Skeletal muscle tissue (tissue), 4 donors: ENCODE results near the gene SLC29A3. TPM values are rescaled to one million over a fixed set of nuclear protein-coding genes. Genes with fewer than 3 reads are reported as not detected.

Source experiments
- H3K27ac ChIP-seq: one replicate; pipeline ENCODE4 v1.7.0; 2013; ENCODE audit warnings: mild to moderate bottlenecking, low read depth, low read length, inconsistent platforms
- H3K27me3 ChIP-seq, 3 donors: one replicate each; pipeline ENCODE4 v1.7.0; 2013; ENCODE audit warnings: low read length in 3 of 3; ENCODE audit not compliant: control insufficient read depth in 3 of 3, insufficient read depth in 3 of 3
- H3K36me3 ChIP-seq, 3 donors: one replicate each; pipeline ENCODE4 v1.7.0; 2013; ENCODE audit warnings: low read length in 3 of 3; ENCODE audit not compliant: control insufficient read depth in 3 of 3, insufficient read depth in 3 of 3
- H3K4me1 ChIP-seq, 3 donors: one replicate each; pipeline ENCODE4 v1.7.0; 2013; ENCODE audit warnings: low read length in 3 of 3, mild to moderate bottlenecking in 3 of 3; ENCODE audit not compliant: control insufficient read depth in 3 of 3, insufficient read depth in 3 of 3
- H3K4me3 ChIP-seq, 3 donors: one replicate each; pipeline ENCODE4 v1.7.0; 2013; ENCODE audit warnings: low read length in 3 of 3
- H3K9ac ChIP-seq, 3 donors: one replicate each; pipeline ENCODE4 v1.7.0; 2013; ENCODE audit warnings: low read length in 3 of 3, mild to moderate bottlenecking in 3 of 3, moderate library complexity in 2 of 3, low read depth in 1 of 3
- H3K9me3 ChIP-seq, 3 donors: one replicate each; pipeline ENCODE4 v1.7.0; 2013; ENCODE audit warnings: low read length in 3 of 3; ENCODE audit not compliant: control insufficient read depth in 3 of 3
- total RNA-seq: library from RNA; depleted of rRNA; stranded (reverse); fragments of >200 nt; gene quantifications from one replicate; pipeline ENCODE4 v1.2.3, GENCODE V29; 2014
- donor health status: Osteomylitis.

SLC29A3 gene
- total RNA-seq, 1 donor from 2014 or later = 1.0 TPM

GRCh38 chr10:71361581-71361980, 42.5 kb downstream of the SLC29A3 start:
- no peaks in the 10 kb centered on the region for H3K9me3 ChIP-seq
- peaks cover 0 to 8% (median 3%) of the 10 kb centered on the region in 3 donors for H3K4me1 ChIP-seq
- no peaks in the 10 kb centered on the region for H3K27me3 ChIP-seq
- H3K4me3 ChIP-seq = no peak overlapping the region
- H3K27ac ChIP-seq = no peak overlapping the region
- peaks cover 2 to 4% (median 3%) of the 10 kb centered on the region in 3 donors for H3K36me3 ChIP-seq
- H3K9ac ChIP-seq = no peak overlapping the region

DNA sequence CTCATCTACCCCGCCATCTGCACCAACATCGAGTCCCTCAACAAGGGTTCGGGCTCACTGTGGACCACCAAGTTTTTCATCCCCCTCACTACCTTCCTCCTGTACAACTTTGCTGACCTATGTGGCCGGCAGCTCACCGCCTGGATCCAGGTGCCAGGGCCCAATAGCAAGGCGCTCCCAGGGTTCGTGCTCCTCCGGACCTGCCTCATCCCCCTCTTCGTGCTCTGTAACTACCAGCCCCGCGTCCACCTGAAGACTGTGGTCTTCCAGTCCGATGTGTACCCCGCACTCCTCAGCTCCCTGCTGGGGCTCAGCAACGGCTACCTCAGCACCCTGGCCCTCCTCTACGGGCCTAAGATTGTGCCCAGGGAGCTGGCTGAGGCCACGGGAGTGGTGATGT, 43.1 kb downstream of the SLC29A3 start:
- Histone ChIP-seq H3K9ac (no peak overlapping the region), H3K4me1 (peaks cover 0 to 9% (median 3%) of the 10 kb centered on the region in 3 donors), H3K27me3 (no peaks in the 10 kb centered on the region), H3K27ac (no peak overlapping the region), H3K9me3 (no peaks in the 10 kb centered on the region), H3K36me3 (peaks cover 2 to 4% (median 3%) of the 10 kb centered on the region in 3 donors), H3K4me3 (no peak overlapping the region)

GRCh38 chr10:71363936-71364335, 44.9 kb downstream of the SLC29A3 start:
- H3K9ac ChIP-seq = no peak overlapping the region
- H3K4me3 ChIP-seq = no peak overlapping the region
- peaks cover 0 to 3% (median 2%) of the 10 kb centered on the region in 3 donors for H3K36me3 ChIP-seq
- H3K9me3 ChIP-seq = no peaks in the 10 kb centered on the region
- H3K27ac ChIP-seq = no peak overlapping the region
- peaks cover 0 to 4% (median 0%) of the 10 kb centered on the region in 3 donors for H3K27me3 ChIP-seq
- H3K4me1 ChIP-seq = peaks cover 0 to 10% (median 0%) of the 10 kb centered on the region in 3 donors

GRCh38 chr10:71365366-71365765, 46.3 kb downstream of the SLC29A3 start:
- H3K27me3 ChIP-seq = peaks cover 0 to 4% (median 0%) of the 10 kb centered on the region in 3 donors

GRCh38 chr10:71366690-71367089, 47.6 kb downstream of the SLC29A3 start:
- H3K27ac ChIP-seq = no peak overlapping the region
- H3K4me3 ChIP-seq = no peak overlapping the region
- H3K36me3 ChIP-seq = peaks cover 0 to 3% (median 2%) of the 10 kb centered on the region in 3 donors
- H3K4me1 ChIP-seq = peaks cover 0 to 10% (median 2%) of the 10 kb centered on the region in 3 donors
- no peak overlapping the region for H3K9ac ChIP-seq
- no peaks in the 10 kb centered on the region for H3K9me3 ChIP-seq
- peaks cover 0 to 4% (median 0%) of the 10 kb centered on the region in 3 donors for H3K27me3 ChIP-seq

More at GRCh38 chr10:71365366-71365765, 46.3 kb downstream of the SLC29A3 start:
- H3K4me3 ChIP-seq = no peak overlapping the region
- H3K9ac ChIP-seq = no peak overlapping the region
- no peak overlapping the region for H3K27ac ChIP-seq
- H3K9me3 ChIP-seq = no peaks in the 10 kb centered on the region
- H3K36me3 ChIP-seq = peaks cover 0 to 3% (median 2%) of the 10 kb centered on the region in 3 donors
- peaks cover 0 to 10% (median 2%) of the 10 kb centered on the region in 3 donors for H3K4me1 ChIP-seq

DNA sequence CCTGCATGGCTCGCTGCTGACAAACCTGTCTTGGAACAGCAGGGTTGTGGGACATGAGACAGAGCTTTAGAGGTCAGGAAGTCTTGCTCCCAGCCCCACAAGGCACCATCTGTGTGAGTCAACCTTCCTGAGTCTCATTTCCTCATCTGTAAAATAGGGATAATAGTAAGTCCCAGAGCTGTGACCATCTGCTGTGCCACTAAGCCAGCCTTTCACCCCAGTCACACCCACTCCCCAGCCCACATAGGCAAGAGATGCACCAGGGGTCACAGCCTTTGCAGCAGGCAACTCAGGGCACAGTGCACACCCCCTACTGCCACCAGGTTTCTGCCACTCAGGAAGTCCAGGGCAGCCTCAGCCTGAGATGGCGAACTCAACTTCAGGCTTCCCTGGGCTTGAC, 48.2 kb downstream of the SLC29A3 start:
- H3K4me1 ChIP-seq = peaks cover 0 to 10% (median 2%) of the 10 kb centered on the region in 3 donors
- no peak overlapping the region for H3K27ac ChIP-seq
- H3K4me3 ChIP-seq = no peak overlapping the region
- H3K36me3 ChIP-seq = peaks cover 0 to 3% (median 2%) of the 10 kb centered on the region in 3 donors
- H3K9me3 ChIP-seq = no peaks in the 10 kb centered on the region
- H3K27me3 ChIP-seq = peaks cover 0 to 4% (median 0%) of the 10 kb centered on the region in 3 donors
- H3K9ac ChIP-seq = no peak overlapping the region

GRCh38 chr10:71368176-71368575, 49.1 kb downstream of the SLC29A3 start:
- no peak overlapping the region for H3K4me3 ChIP-seq
- H3K36me3 ChIP-seq = no peaks in the 10 kb centered on the region
- H3K27me3 ChIP-seq = peaks cover 0 to 4% (median 0%) of the 10 kb centered on the region in 3 donors
- H3K27ac ChIP-seq = no peak overlapping the region
- peaks cover 0 to 10% (median 2%) of the 10 kb centered on the region in 3 donors for H3K4me1 ChIP-seq
- H3K9me3 ChIP-seq = no peaks in the 10 kb centered on the region
- H3K9ac ChIP-seq = no peak overlapping the region

DNA sequence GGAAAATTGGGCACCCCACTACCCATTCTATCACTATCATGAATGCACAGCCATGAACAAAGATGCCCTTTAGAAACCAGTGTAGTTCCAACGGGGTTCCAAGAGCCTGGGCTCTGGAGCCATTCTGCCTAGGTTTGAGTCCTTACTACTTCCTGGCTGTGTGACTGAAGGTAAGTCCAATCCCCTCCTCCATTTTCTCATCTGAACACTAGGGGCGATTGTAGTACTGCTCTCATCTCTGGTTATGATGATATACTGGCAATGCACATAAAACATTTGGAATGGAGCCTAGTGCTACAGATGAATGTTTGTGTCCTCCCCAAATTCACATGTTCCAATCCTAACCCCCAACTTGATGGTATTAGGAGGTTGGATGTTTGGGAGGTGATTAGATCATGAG, 49.6 kb downstream of the SLC29A3 start:
- H3K27ac ChIP-seq = no peak overlapping the region
- H3K4me1 ChIP-seq = peaks cover 0 to 10% (median 2%) of the 10 kb centered on the region in 3 donors
- no peaks in the 10 kb centered on the region for H3K9me3 ChIP-seq
- no peak overlapping the region for H3K9ac ChIP-seq
- no peaks in the 10 kb centered on the region for H3K36me3 ChIP-seq
- H3K27me3 ChIP-seq = peaks cover 0 to 4% (median 0%) of the 10 kb centered on the region in 3 donors
- H3K4me3 ChIP-seq = no peak overlapping the region

DNA sequence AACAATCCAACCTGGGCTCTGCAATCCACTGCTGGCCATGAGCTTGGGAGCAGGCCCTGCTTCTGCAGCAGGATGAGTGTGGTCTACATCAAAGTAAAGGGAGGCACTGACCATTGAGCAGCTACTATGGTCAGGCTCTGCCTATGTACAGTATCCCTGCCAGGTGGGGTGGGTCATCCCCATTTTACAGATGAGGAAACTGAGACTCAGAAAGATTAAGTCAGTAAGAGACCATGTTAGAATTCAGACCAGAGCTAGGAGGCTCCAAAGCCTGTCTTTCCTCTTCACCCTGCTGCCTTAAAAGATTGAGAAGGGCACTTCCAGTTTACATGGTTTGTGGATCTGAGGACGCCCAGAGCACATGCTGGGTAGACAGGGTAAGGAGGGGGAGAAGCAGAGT, 50.5 kb downstream of the SLC29A3 start:
- no peak overlapping the region for H3K9ac ChIP-seq
- H3K4me1 ChIP-seq = peaks cover 0 to 6% (median 2%) of the 10 kb centered on the region in 3 donors
- no peak overlapping the region for H3K27ac ChIP-seq
- peaks cover 0 to 4% (median 0%) of the 10 kb centered on the region in 3 donors for H3K27me3 ChIP-seq
- no peak overlapping the region for H3K4me3 ChIP-seq
- no peaks in the 10 kb centered on the region for H3K9me3 ChIP-seq
- H3K36me3 ChIP-seq = no peaks in the 10 kb centered on the region

GRCh38 chr10:71370031-71370430, 51.0 kb downstream of the SLC29A3 start:
- no peak overlapping the region for H3K9ac ChIP-seq
- no peak overlapping the region for H3K4me3 ChIP-seq
- no peaks in the 10 kb centered on the region for H3K9me3 ChIP-seq
- no peak overlapping the region for H3K27ac ChIP-seq
- H3K36me3 ChIP-seq = no peaks in the 10 kb centered on the region
- H3K27me3 ChIP-seq = peaks cover 0 to 4% (median 0%) of the 10 kb centered on the region in 3 donors
- peaks cover 0 to 6% (median 2%) of the 10 kb centered on the region in 3 donors for H3K4me1 ChIP-seq
